HPDE6-E6E7 (cell line): ENCODE results near the gene ANKIB1.
"Not testable (repeated sequence)": the region's sequence is repeated elsewhere in the genome, so short reads cannot be mapped to it uniquely, and the experiment has no call there.

Experiments used
- DNase-seq: peaks from one replicate; pipeline ENCODE4 v3.0.0; 2011; ENCODE audit warnings: missing footprints; ENCODE audit errors: extremely low spot score

Gene ANKIB1

GRCh38 chr7:92325858-92326257 is 80.1 kb downstream of the ANKIB1 start:
- no peak for DNase-seq

- DNase-seq = no peak
Measured at GRCh38 chr7:92330835-92331438, 85.2 kb downstream of the ANKIB1 start.

GRCh38 chr7:92331508-92331907 is 85.7 kb downstream of the ANKIB1 start:
- no peak for DNase-seq

GRCh38 chr7:92332782-92333181 is 87.0 kb downstream of the ANKIB1 start:
- no peak for DNase-seq

- DNase-seq = no peak
Measured at GRCh38 chr7:92333866-92334265, 88.1 kb downstream of the ANKIB1 start.

GRCh38 chr7:92335574-92335973 is 89.8 kb downstream of the ANKIB1 start:
- DNase-seq = no peak

GRCh38 chr7:92336662-92337340 is 91.0 kb downstream of the ANKIB1 start:
- no peak for DNase-seq

GRCh38 chr7:92340016-92340415 is 94.2 kb downstream of the ANKIB1 start:
- DNase-seq = no peak

- no peak for DNase-seq
Measured at GRCh38 chr7:92343714-92344113, 97.9 kb downstream of the ANKIB1 start.

- DNase-seq = no peak
Measured at GRCh38 chr7:92352009-92352408, 106.2 kb downstream of the ANKIB1 start.

GRCh38 chr7:92354214-92354613 is 108.4 kb downstream of the ANKIB1 start:
- DNase-seq = no peak

- no peak for DNase-seq
Measured at GRCh38 chr7:92356406-92356805, 110.6 kb downstream of the ANKIB1 start.

- DNase-seq = no peak
Measured at GRCh38 chr7:92357260-92357659, 111.5 kb downstream of the ANKIB1 start.

- not testable (repeated sequence) for DNase-seq
Measured at GRCh38 chr7:92359179-92359578, 113.4 kb downstream of the ANKIB1 start.

GRCh38 chr7:92359801-92360200 is 114.0 kb downstream of the ANKIB1 start:
- no peak for DNase-seq

- DNase-seq = no peak
Measured at GRCh38 chr7:92360387-92360786, 114.6 kb downstream of the ANKIB1 start.

GRCh38 chr7:92362131-92362530 is 116.4 kb downstream of the ANKIB1 start:
- no peak for DNase-seq

- DNase-seq = no peak
Measured at GRCh38 chr7:92366730-92367129, 121.0 kb downstream of the ANKIB1 start.

- no peak for DNase-seq
Measured at GRCh38 chr7:92368741-92369140, 123.0 kb downstream of the ANKIB1 start.

GRCh38 chr7:92375013-92375412 is 129.2 kb downstream of the ANKIB1 start:
- no peak for DNase-seq

- no peak for DNase-seq
Measured at GRCh38 chr7:92391071-92391470, 145.3 kb downstream of the ANKIB1 start.

GRCh38 chr7:92397542-92397941 is 151.8 kb downstream of the ANKIB1 start:
- no peak for DNase-seq

- no peak for DNase-seq
Measured at GRCh38 chr7:92400013-92400412, 154.2 kb downstream of the ANKIB1 start.
